Tibial nerve (tissue), 4 donors: Measurements from ENCODE around the gene PI4K2A. TPM values are rescaled to one million over a fixed set of nuclear protein-coding genes. Genes with fewer than 3 reads are reported as not detected.
"Not testable (repeated sequence)": the region's sequence is repeated elsewhere in the genome, so short reads cannot be mapped to it uniquely, and the experiment has no call there.

ENCODE experiments used
- DNase-seq, 2 donors: peaks; one replicate each; pipeline ENCODE4 v3.0.0-alpha.2; 2019; ENCODE audit warnings: low spot score in 2 of 2
- H3K27ac ChIP-seq, 4 donors: fragments of 200-600 bp; sonication (generic) in 3 of 4; one replicate each; pipeline ENCODE4 v1.5.1; 2017 to 2019; ENCODE audit warnings: mild to moderate bottlenecking in 1 of 4
- H3K27me3 ChIP-seq, 2 donors: fragments of 200-600 bp; sonication (generic) in 1 of 2; one replicate each; pipeline versions ENCODE4 v1.5.1 to v1.6.0; 2017 to 2019
- H3K36me3 ChIP-seq, 3 donors: fragments of 200-600 bp; sonication (generic); one replicate each; pipeline ENCODE4 v1.5.1; 2018 to 2019
- H3K4me1 ChIP-seq, 4 donors: fragments of 200-600 bp; sonication (generic) in 3 of 4; one replicate each; pipeline ENCODE4 v1.5.1; 2017 to 2019
- H3K4me3 ChIP-seq, 4 donors: fragments of 200-600 bp; sonication (generic) in 3 of 4; one replicate each; pipeline ENCODE4 v1.5.1; 2017 to 2019; ENCODE audit warnings: mild to moderate bottlenecking in 1 of 4, moderate library complexity in 1 of 4
- H3K9me3 ChIP-seq, 4 donors: fragments of 200-600 bp; sonication (generic) in 3 of 4; one replicate each; pipeline ENCODE4 v1.5.1; 2017 to 2019
- CTCF ChIP-seq, 5 experiments: fragments of 200-600 bp in 3 of 5; fragments of 450-650 bp in 2 of 5; sonication (generic) in 3 of 5; IDR thresholded peaks; one replicate each; pipeline ENCODE4 v1.5.1; 2016 to 2019; ENCODE audit warnings: antibody characterized with exemption in 5 of 5, mild to moderate bottlenecking in 3 of 5, moderate library complexity in 2 of 5
- EP300 ChIP-seq, 2 donors: sonication (generic); formaldehyde crosslinking; IDR thresholded peaks; one replicate each; pipeline ENCODE4 v1.6.1; 2017; ENCODE audit warnings: antibody characterized with exemption in 2 of 2, mild to moderate bottlenecking in 1 of 2
- POLR2A ChIP-seq, 2 donors: fragments of 450-650 bp; IDR thresholded peaks; one replicate each; pipeline ENCODE4 v1.6.1; 2017; ENCODE audit warnings: antibody characterized with exemption in 2 of 2, mild to moderate bottlenecking in 2 of 2, moderate library complexity in 2 of 2
- WGBS, 2 donors: methylation state at CpG; one replicate each; pipeline ENCODE4 v1.1.5; 2018; 5-methylcytosine and 5-hydroxymethylcytosine counted together
- total RNA-seq, 4 donors: library from RNA; depleted of rRNA; stranded (reverse); fragments of >200 nt; gene quantifications; one replicate each; pipeline ENCODE4 v1.1.0, GENCODE V29; 2016

The PI4K2A gene
- total RNA-seq, 4 donors from 2014 or later, result 17.0 to 29.1 (median 21.0) TPM

GRCh38 chr10:97644936-97645335 is 4.5 kb downstream of the PI4K2A start:
- no peak for DNase-seq
- H3K9me3 ChIP-seq, result no peaks in the 10 kb centered on the region
- H3K4me3 ChIP-seq, result no peak overlapping the region
- H3K27ac ChIP-seq, result no peak overlapping the region
- H3K27me3 ChIP-seq, result no peaks in the 10 kb centered on the region
- peaks cover 6 to 58% (median 29%) of the 10 kb centered on the region in 4 donors for H3K4me1 ChIP-seq
- 93 to 95% methylated on average over 4 of the region's 4 CpGs for WGBS, 2 donors
- TF ChIP-seq EP300 (IDR thresholded peaks at IDR 0.05) (no peak), POLR2A (IDR thresholded peaks at IDR 0.05) (no peak), CTCF (IDR thresholded peaks at IDR 0.05) (no peak)
- H3K36me3 ChIP-seq, result peaks cover 0 to 36% (median 0%) of the 10 kb centered on the region in 3 donors

GRCh38 chr10:97647556-97647955 is 7.1 kb downstream of the PI4K2A start:
- no peak overlapping the region for H3K4me3 ChIP-seq
- TF ChIP-seq EP300 (IDR thresholded peaks at IDR 0.05) (no peak), CTCF (IDR thresholded peaks at IDR 0.05) (no peak), POLR2A (IDR thresholded peaks at IDR 0.05) (no peak)
- WGBS, 2 donors, result 45 to 54% methylated on average over 1 of the region's 1 CpG
- peaks cover 0 to 48% (median 18%) of the 10 kb centered on the region in 4 donors for H3K4me1 ChIP-seq
- H3K27ac ChIP-seq, result peak overlapping the region in 1 of 4 donors; percentile 88
- H3K9me3 ChIP-seq, result no peaks in the 10 kb centered on the region
- peaks cover 4 to 57% (median 9%) of the 10 kb centered on the region in 3 donors for H3K36me3 ChIP-seq
- no peaks in the 10 kb centered on the region for H3K27me3 ChIP-seq
- no peak for DNase-seq

- Histone ChIP-seq H3K27ac (peak overlapping the region in 3 of 4 donors; percentile 60 to 88 (median 83)), H3K4me1 (peaks cover 0 to 38% (median 14%) of the 10 kb centered on the region in 4 donors), H3K27me3 (no peaks in the 10 kb centered on the region), H3K4me3 (no peak overlapping the region), H3K9me3 (no peaks in the 10 kb centered on the region), H3K36me3 (peaks cover 4 to 67% (median 9%) of the 10 kb centered on the region in 3 donors)
- WGBS, 2 donors, result 46 to 61% methylated on average over 5 of the region's 5 CpGs
- TF ChIP-seq CTCF (IDR thresholded peaks at IDR 0.05), result no peak
- peak; percentile 83 to 86 for TF ChIP-seq EP300 (IDR thresholded peaks at IDR 0.05)
- TF ChIP-seq POLR2A (IDR thresholded peaks at IDR 0.05), result no peak
- peak in 1 of 2 donors; percentile 61 for DNase-seq
Measured at GRCh38 chr10:97648562-97649404, 8.3 kb downstream of the PI4K2A start.

- H3K27ac ChIP-seq, result peak overlapping the region in 3 of 4 donors; percentile 60 to 88 (median 83)
- H3K27me3 ChIP-seq, result not testable (repeated sequence)
Measured at GRCh38 chr10:97649405-97649750, 8.9 kb downstream of the PI4K2A start.

GRCh38 chr10:97650726-97651125 is 10.3 kb downstream of the PI4K2A start:
- no peak overlapping the region for H3K4me3 ChIP-seq
- no peaks in the 10 kb centered on the region for H3K9me3 ChIP-seq
- H3K4me1 ChIP-seq, result peaks cover 0 to 38% (median 14%) of the 10 kb centered on the region in 4 donors
- WGBS, 2 donors, result 83 to 86% methylated on average over 3 of the region's 3 CpGs
- TF ChIP-seq EP300 (IDR thresholded peaks at IDR 0.05), result no peak
- TF ChIP-seq POLR2A (IDR thresholded peaks at IDR 0.05), result no peak
- no peak for TF ChIP-seq CTCF (IDR thresholded peaks at IDR 0.05)
- no peak for DNase-seq
- H3K27ac ChIP-seq, result peak overlapping the region in 2 of 4 donors; percentile 49 to 88
- peaks cover 4 to 69% (median 9%) of the 10 kb centered on the region in 3 donors for H3K36me3 ChIP-seq
- H3K27me3 ChIP-seq, result no peaks in the 10 kb centered on the region

More at GRCh38 chr10:97649405-97649750, 8.9 kb downstream of the PI4K2A start:
- H3K9me3 ChIP-seq, DNase-seq, H3K4me3 ChIP-seq: not testable (repeated sequence)
- H3K36me3 ChIP-seq, result peaks cover 4 to 67% (median 9%) of the 10 kb centered on the region in 3 donors
- peaks cover 0 to 38% (median 14%) of the 10 kb centered on the region in 4 donors for H3K4me1 ChIP-seq
- 86 to 89% methylated on average over 4 of the region's 4 CpGs for WGBS, 2 donors
